Duodenal mucosa (tissue), 2 donors: ENCODE results near the gene WDR33.

Source experiments
- H3K27ac ChIP-seq: one replicate; pipeline ENCODE4 v1.7.0; 2013; ENCODE audit warnings: low read depth, low read length
- H3K27me3 ChIP-seq, 2 donors: one replicate each; pipeline ENCODE4 v1.7.0; 2013; ENCODE audit warnings: low read length in 2 of 2, control low read depth in 1 of 2; ENCODE audit not compliant: insufficient read depth in 2 of 2, control insufficient read depth in 1 of 2
- H3K36me3 ChIP-seq, 2 donors: one replicate each; pipeline ENCODE4 v1.7.0; 2013; ENCODE audit warnings: low read length in 2 of 2, control low read depth in 1 of 2; ENCODE audit not compliant: insufficient read depth in 2 of 2, control insufficient read depth in 1 of 2
- H3K4me1 ChIP-seq, 2 donors: one replicate each; pipeline ENCODE4 v1.7.0; 2013; ENCODE audit warnings: low read length in 2 of 2, control low read depth in 1 of 2; ENCODE audit not compliant: insufficient read depth in 2 of 2, control insufficient read depth in 1 of 2
- H3K4me3 ChIP-seq, 2 donors: one replicate each; pipeline ENCODE4 v1.7.0; 2013; ENCODE audit warnings: low read length in 2 of 2, low read depth in 1 of 2
- H3K9ac ChIP-seq, 2 donors: one replicate each; pipeline ENCODE4 v1.7.0; 2013; ENCODE audit warnings: low read length in 2 of 2, low read depth in 1 of 2
- H3K9me3 ChIP-seq, 2 donors: one replicate each; pipeline ENCODE4 v1.7.0; 2013; ENCODE audit warnings: low read length in 2 of 2, control low read depth in 1 of 2; ENCODE audit not compliant: control insufficient read depth in 1 of 2

Gene WDR33

GRCh38 chr2:127810619-127811396 lies at the start of gene WDR33:
Gene WDR33 (minus strand): TSS chr2:127811171. CDS start chr2:127770981, 40,190 bp downstream.
- Histone ChIP-seq H3K27me3 (no peaks in the 10 kb centered on the region), H3K4me3 (peak within 1 kb of the TSS; percentile 86 to 99), H3K9ac (peak within 1 kb of the TSS; percentile 84 to 92), H3K27ac (peak within 1 kb of the TSS; percentile 95), H3K4me1 (peaks cover 26 to 29% of the 10 kb centered on the region in 2 donors), H3K9me3 (no peaks in the 10 kb centered on the region), H3K36me3 (no peaks in the 10 kb centered on the region)

DNA sequence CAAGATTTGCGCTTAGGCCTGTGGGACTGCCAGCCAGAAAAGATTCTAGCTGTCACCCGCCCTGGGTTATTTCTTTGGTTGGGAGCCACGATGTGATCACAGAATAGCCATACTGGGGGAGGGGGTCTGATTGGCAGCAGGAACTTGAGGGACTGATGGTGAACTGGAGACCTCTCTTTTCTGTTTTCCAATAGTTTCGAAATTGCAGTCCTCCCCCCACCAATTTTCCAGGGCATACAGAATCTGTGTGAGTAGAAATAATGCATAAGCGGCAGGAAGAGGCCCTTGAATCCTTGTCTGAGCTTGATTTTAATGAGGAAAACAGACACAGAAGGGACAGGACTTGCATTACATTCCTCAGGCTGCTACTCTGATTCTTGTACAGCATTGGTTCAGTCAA lies 49.2 kb upstream of the WDR33 start:
- no peaks in the 10 kb centered on the region for H3K27me3 ChIP-seq
- peaks cover 12 to 28% of the 10 kb centered on the region in 2 donors for H3K36me3 ChIP-seq
- H3K4me1 ChIP-seq, result peaks cover 16 to 19% of the 10 kb centered on the region in 2 donors
- no peaks in the 10 kb centered on the region for H3K9me3 ChIP-seq
- H3K4me3 ChIP-seq, result no peak overlapping the region
- no peak overlapping the region for H3K27ac ChIP-seq
- peak overlapping the region in 1 of 2 donors; percentile 6 for H3K9ac ChIP-seq

GRCh38 chr2:127859712-127860085 lies 48.7 kb upstream of the WDR33 start:
- no peak overlapping the region for H3K27ac ChIP-seq
- peak overlapping the region in 1 of 2 donors; percentile 6 for H3K9ac ChIP-seq
- H3K4me1 ChIP-seq, result peaks cover 16 to 18% of the 10 kb centered on the region in 2 donors

GRCh38 chr2:127857265-127857808 lies 46.4 kb upstream of the WDR33 start:
- Histone ChIP-seq H3K9me3 (no peaks in the 10 kb centered on the region), H3K27me3 (no peaks in the 10 kb centered on the region), H3K9ac (peak overlapping the region; percentile 77 to 87), H3K4me1 (peaks cover 16 to 18% of the 10 kb centered on the region in 2 donors), H3K4me3 (peak overlapping the region; percentile 81 to 97), H3K36me3 (peaks cover 0 to 8% of the 10 kb centered on the region in 2 donors), H3K27ac (no peak overlapping the region)

More at GRCh38 chr2:127859712-127860085, 48.7 kb upstream of the WDR33 start:
- Histone ChIP-seq H3K27me3 (no peaks in the 10 kb centered on the region), H3K4me3 (peak overlapping the region; percentile 19 to 42), H3K9me3 (no peaks in the 10 kb centered on the region), H3K36me3 (peaks cover 11 to 25% of the 10 kb centered on the region in 2 donors)

DNA sequence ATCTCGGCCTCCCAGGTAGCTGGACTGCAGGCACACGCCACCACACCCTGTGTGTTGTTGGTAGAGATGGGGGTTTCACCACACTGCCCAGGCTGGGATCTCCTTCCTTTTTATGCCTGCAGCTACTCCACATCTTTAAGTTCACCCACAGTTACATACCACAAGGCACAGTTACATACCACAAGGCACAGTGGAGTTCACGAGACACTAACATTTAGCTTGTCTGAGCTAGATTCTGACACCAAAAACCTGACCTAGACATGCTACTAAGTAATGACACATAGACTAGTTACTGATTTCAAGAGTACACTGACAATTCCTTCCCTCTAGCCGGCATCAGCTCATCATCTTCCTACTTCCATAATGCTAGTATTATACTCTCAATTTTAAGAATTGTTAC lies 42.7 kb upstream of the WDR33 start:
- H3K27me3 ChIP-seq, result no peaks in the 10 kb centered on the region
- peaks cover 7 to 13% of the 10 kb centered on the region in 2 donors for H3K4me1 ChIP-seq
- H3K27ac ChIP-seq, result no peak overlapping the region
- H3K4me3 ChIP-seq, result no peak overlapping the region
- H3K36me3 ChIP-seq, result peaks cover 0 to 22% of the 10 kb centered on the region in 2 donors
- H3K9ac ChIP-seq, result no peak overlapping the region
- no peaks in the 10 kb centered on the region for H3K9me3 ChIP-seq

GRCh38 chr2:127852388-127852787 lies 41.4 kb upstream of the WDR33 start:
- Histone ChIP-seq H3K27ac (no peak overlapping the region), H3K9me3 (no peaks in the 10 kb centered on the region), H3K4me3 (no peak overlapping the region), H3K4me1 (peaks cover 7 to 8% of the 10 kb centered on the region in 2 donors), H3K36me3 (peaks cover 1 to 32% of the 10 kb centered on the region in 2 donors), H3K27me3 (no peaks in the 10 kb centered on the region), H3K9ac (no peak overlapping the region)

DNA sequence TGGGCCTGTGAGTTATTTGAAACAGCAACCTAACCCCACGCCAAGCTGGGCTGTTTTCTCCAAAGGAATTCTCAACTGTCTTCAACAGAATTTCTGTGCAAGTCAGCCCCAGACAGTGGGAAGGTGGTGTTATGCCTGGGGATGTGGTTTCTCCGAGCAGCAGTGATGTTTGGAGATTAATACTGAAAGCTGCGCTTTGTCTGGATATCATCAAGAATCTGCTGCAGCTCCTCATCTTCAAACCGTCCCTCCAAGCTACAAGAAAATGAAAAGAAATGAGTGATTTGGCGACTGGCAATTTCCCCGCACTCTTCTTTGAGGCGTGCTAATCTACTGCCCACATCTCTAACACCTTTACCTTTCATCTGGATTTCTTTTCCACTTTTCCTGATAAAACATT lies 37.0 kb upstream of the WDR33 start:
- peaks cover 17 to 54% of the 10 kb centered on the region in 2 donors for H3K36me3 ChIP-seq
- no peaks in the 10 kb centered on the region for H3K9me3 ChIP-seq
- no peaks in the 10 kb centered on the region for H3K27me3 ChIP-seq
- no peak overlapping the region for H3K27ac ChIP-seq
- H3K9ac ChIP-seq, result no peak overlapping the region
- no peaks in the 10 kb centered on the region for H3K4me1 ChIP-seq
- no peak overlapping the region for H3K4me3 ChIP-seq

GRCh38 chr2:127844973-127845372 lies 34.0 kb upstream of the WDR33 start:
- Histone ChIP-seq H3K36me3 (peaks cover 17 to 39% of the 10 kb centered on the region in 2 donors), H3K4me1 (no peaks in the 10 kb centered on the region), H3K27ac (no peak overlapping the region), H3K27me3 (no peaks in the 10 kb centered on the region), H3K9me3 (no peaks in the 10 kb centered on the region), H3K4me3 (no peak overlapping the region), H3K9ac (no peak overlapping the region)

DNA sequence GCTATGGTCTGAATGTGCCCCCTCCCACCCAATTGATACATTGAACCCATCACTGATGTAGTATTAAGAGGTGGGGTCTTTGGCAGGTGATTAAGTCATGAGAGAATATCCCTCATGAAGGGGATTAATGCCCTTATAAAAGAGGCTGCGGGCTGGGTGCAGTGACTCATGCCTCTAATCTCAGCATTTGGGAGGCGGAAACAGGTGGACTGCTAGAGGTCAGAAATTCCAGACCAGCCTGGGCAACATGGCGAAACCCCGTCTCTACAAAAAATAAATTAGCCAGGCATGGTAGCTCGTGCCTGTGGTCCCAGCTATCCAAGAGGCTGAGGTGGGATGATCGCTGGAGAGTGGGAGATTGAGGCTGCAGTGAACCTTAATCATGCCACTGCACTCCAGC lies 32.7 kb upstream of the WDR33 start:
- no peaks in the 10 kb centered on the region for H3K27me3 ChIP-seq
- no peak overlapping the region for H3K4me3 ChIP-seq
- H3K36me3 ChIP-seq, result peaks cover 17 to 32% of the 10 kb centered on the region in 2 donors

GRCh38 chr2:127841466-127842178 lies 30.7 kb upstream of the WDR33 start:
- Histone ChIP-seq H3K4me3 (no peak overlapping the region), H3K27me3 (no peaks in the 10 kb centered on the region), H3K9me3 (no peaks in the 10 kb centered on the region)

More for the DNA sequence above, 32.7 kb upstream of the WDR33 start:
- no peaks in the 10 kb centered on the region for H3K4me1 ChIP-seq
- no peak overlapping the region for H3K9ac ChIP-seq
- no peak overlapping the region for H3K27ac ChIP-seq
- H3K9me3 ChIP-seq, result no peaks in the 10 kb centered on the region

More at GRCh38 chr2:127841466-127842178, 30.7 kb upstream of the WDR33 start:
- H3K4me1 ChIP-seq, result no peaks in the 10 kb centered on the region
- no peak overlapping the region for H3K27ac ChIP-seq
- no peak overlapping the region for H3K9ac ChIP-seq
- H3K36me3 ChIP-seq, result peaks cover 8 to 14% of the 10 kb centered on the region in 2 donors
